GM12872 (cell line): ENCODE results near the gene RALGAPA2.

Experiments
- TF ChIP-seq, protein P1 (sequence below): IDR thresholded peaks from 3 replicates; pipeline ENCODE4 v1.5.1; 2011; ENCODE audit warnings: low read depth, mild to moderate bottlenecking, low read length, moderate library complexity; ENCODE audit not compliant: insufficient read depth

RALGAPA2 gene

DNA sequence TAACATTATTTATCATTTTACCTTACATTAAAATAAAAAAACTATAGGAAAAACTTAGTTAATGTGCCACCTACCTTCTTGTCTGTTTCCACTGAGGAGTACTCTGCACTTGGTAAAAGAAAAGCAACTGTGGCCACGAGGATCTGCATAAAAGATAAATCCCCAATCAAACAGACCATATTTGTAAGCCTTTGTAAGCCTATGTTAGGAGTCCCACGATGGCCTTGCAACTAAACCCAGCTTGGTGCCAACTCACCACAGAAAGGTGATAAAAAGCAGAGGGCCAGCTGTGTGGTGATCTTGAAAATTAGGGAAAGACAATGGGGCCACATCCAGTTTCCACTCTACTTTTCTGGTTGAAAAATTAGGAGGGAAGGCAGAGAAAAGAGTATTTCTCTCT is 187.7 kb downstream of the RALGAPA2 start:
- TF ChIP-seq, protein P1, sequence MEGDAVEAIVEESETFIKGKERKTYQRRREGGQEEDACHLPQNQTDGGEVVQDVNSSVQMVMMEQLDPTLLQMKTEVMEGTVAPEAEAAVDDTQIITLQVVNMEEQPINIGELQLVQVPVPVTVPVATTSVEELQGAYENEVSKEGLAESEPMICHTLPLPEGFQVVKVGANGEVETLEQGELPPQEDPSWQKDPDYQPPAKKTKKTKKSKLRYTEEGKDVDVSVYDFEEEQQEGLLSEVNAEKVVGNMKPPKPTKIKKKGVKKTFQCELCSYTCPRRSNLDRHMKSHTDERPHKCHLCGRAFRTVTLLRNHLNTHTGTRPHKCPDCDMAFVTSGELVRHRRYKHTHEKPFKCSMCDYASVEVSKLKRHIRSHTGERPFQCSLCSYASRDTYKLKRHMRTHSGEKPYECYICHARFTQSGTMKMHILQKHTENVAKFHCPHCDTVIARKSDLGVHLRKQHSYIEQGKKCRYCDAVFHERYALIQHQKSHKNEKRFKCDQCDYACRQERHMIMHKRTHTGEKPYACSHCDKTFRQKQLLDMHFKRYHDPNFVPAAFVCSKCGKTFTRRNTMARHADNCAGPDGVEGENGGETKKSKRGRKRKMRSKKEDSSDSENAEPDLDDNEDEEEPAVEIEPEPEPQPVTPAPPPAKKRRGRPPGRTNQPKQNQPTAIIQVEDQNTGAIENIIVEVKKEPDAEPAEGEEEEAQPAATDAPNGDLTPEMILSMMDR, result no peak

DNA sequence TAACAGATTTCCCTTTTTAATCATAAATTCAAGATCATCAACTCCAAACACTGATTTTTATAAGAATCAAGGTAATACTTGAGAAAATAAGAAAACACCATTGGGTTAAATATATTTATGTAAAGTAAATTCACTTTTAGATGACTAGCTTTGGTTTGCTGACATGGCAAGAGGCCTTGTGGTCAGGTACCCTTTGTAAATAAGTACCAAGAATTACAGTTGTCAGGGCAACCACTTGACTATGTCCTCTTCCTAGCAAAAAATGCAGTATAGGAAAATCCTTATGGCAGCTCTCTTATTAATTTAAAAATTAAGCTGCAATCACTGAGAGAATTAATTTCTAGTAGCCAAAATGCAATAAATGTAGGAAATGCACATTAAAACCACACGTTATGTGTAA is 190.7 kb downstream of the RALGAPA2 start:
- TF ChIP-seq, protein P1, result no peak

DNA sequence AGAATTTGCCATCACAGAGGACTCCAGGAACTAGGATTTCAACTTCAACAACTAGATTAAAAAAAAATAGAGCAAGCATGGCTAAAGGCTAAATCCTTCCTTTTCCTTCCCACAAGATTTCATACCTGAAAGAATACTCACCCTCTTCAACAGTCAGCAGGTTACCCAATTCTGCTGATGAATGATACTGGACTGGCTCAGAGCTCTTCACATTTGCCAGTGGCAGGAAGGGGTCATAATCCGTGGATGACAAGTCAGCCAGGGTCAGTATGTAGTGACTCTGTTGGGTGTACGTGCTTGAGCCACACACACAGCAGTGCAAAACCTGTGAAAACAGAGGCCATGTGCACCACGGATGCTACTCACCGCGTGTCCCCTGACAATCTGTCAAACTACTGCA is 191.7 kb downstream of the RALGAPA2 start:
- TF ChIP-seq, protein P1, result no peak

DNA sequence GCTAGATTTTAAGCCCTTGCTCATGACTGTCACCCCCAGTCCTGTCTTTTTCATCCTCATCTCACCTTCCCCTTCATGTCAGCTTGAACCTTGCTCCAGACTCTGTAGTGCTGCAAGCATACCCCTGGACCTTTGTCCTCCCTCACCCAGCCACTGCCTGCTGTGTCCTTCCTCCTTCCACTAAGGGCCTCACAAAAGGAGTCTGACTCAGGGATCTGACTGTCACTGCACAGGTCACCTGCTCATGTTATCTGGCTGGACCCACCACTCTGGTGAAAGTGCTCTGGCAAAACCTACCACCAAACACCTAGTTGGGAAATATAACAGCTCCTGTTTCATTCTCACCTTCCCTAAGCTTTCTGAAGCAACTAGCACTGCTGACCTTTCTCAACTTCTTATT is 193.2 kb downstream of the RALGAPA2 start:
- TF ChIP-seq, protein P1, result no peak

DNA sequence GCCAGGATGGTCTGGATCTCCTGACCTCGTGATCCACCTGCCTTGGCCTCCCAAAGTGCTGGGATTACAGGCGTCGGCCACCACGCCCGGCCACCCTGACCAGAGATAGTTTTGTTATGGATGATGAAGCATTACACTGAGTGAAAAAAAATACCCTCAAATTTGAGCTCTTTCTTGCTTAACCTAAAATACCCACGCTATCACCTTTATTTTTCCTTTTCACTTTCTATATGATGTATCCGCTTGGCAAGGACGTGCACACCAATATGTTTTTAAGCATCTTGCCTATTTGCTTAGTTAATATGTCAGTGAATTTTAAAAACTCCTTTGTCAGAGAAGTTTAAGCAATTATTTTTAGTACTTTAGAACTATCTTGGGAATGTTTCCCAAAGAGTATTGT is 194.2 kb downstream of the RALGAPA2 start:
- TF ChIP-seq, protein P1, result no peak

DNA sequence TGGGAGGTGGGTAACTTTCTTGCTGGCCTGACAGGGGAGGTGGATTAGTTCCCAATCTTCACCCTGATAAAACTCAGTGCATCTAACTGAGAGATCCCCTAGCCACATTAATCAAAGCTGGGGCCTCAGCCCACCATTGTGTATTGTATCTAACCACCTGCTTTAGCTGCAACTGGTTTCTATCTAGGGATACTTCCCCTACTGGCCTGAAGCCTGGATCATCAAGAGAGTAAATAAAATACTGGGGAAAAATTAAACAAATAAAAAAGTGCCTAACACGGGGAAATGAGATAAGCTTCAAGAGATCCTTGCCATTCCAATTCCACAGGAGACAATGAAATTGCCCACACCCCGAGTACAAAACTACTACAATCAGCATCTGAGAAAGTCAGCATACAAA is 195.1 kb downstream of the RALGAPA2 start:
- TF ChIP-seq, protein P1, result no peak

DNA sequence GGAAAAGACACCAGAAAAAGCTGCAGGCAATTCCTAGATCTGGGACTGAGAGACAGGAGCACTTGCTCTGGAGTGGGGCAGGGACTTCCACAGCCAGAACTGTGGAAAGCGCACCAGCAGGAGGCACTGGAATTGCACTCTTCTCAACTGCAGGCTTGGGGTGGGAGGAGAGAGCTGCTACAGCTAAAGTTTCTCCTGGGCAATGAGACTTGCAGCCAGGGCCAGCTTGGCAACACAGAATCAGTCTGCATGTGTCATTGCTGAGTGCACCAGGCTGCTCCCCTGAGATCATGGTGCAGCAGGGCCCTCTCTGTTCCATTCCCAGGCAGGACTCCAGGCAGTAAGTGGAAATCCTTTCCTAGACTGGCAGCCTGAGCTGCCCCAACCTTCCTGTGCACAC is 198.7 kb downstream of the RALGAPA2 start:
- TF ChIP-seq, protein P1, result no peak

DNA sequence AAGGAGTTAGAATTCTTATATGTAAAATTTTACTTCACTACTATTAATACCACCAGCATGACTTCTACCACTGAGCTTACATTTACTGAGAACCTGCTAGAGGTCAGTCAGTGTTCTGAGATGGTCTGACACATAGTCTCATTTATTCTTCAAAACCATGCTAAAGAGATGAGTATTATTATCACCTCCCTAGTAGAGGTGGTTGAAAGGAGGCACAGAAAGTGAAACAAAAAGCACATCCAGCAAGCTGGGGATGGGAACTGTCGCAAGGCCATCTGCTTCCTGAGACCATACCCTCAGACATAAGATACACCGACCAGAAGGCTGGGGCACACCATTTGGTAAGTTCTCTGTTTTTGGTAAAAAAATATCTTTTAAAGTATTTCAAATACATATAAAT is 206.9 kb downstream of the RALGAPA2 start:
- TF ChIP-seq, protein P1, result no peak
